GM12892 (cell line): ENCODE measurements around the gene CLCA4.

Source experiments
- POLR2A ChIP-seq: IDR thresholded peaks from 2 replicates; pipeline ENCODE4 v1.6.1; 2011; ENCODE audit warnings: low read depth, low read length, control low read depth
- POLR2AphosphoS5 ChIP-seq: IDR thresholded peaks from 2 replicates; pipeline ENCODE4 v1.6.1; 2011; ENCODE audit warnings: low read depth, low read length, control low read depth
- TAF1 ChIP-seq: IDR thresholded peaks from 2 replicates; pipeline ENCODE4 v1.6.1; 2011; ENCODE audit warnings: low read depth, mild to moderate bottlenecking, control low read depth, low read length, borderline replicate concordance

GRCh38 chr1:86567341-86567740 is 20.5 kb downstream of the CLCA4 start:
- TF ChIP-seq POLR2A (no peak), TAF1 (no peak), POLR2AphosphoS5 (no peak)
